SU-DHL-6 (cell line): ENCODE results near the gene RIMBP2.
"Not testable (repeated sequence)": the region's sequence is repeated elsewhere in the genome, so short reads cannot be mapped to it uniquely, and the experiment has no call there.

ENCODE experiments used
- H2AFZ ChIP-seq: fragments of 200-600 bp; sonication (generic); 2 replicates; pipeline ENCODE4 v1.6.1; 2014; ENCODE audit warnings: low read depth, mild to moderate bottlenecking, moderate library complexity, mixed read lengths, antibody characterized with exemption, low read length; ENCODE audit not compliant: severe bottlenecking
- H3F3A ChIP-seq: fragments of 200-600 bp; shearing (Covaris generic); 2 replicates; pipeline ENCODE4 v1.6.0; 2016; ENCODE audit warnings: antibody characterized with exemption, mild to moderate bottlenecking; ENCODE audit not compliant: insufficient read depth
- H3K27ac ChIP-seq: fragments of 200-600 bp; sonication (generic); 2 replicates; pipeline ENCODE4 v1.5.1; 2016; ENCODE audit warnings: low read depth, mild to moderate bottlenecking, low read length, moderate library complexity, mixed read lengths
- H3K27me3 ChIP-seq: fragments of 200-600 bp; sonication (generic), shearing (Covaris generic); 2 replicates; pipeline ENCODE4 v1.6.0; 2014; ENCODE audit warnings: mild to moderate bottlenecking, low read length
- H3K36me3 ChIP-seq: fragments of 200-600 bp; sonication (generic); 2 replicates; pipeline ENCODE4 v1.6.1; 2014; ENCODE audit warnings: mild to moderate bottlenecking, low read length, mixed read lengths
- H3K4me2 ChIP-seq: fragments of 300-600, 200-600 bp; shearing (Covaris generic), sonication (generic); 2 replicates; pipeline ENCODE4 v1.6.0; 2014; ENCODE audit warnings: low read length, low read depth, mild to moderate bottlenecking; ENCODE audit not compliant: poor library complexity, severe bottlenecking
- H3K4me3 ChIP-seq: fragments of 200-600 bp; sonication (generic); 2 replicates; pipeline ENCODE4 v1.5.1; 2014; ENCODE audit warnings: antibody characterized with exemption, low read length, mild to moderate bottlenecking, mixed read lengths; ENCODE audit not compliant: insufficient read depth, poor library complexity, severe bottlenecking
- H3K79me2 ChIP-seq: fragments of 200-600 bp; sonication (generic); 2 replicates; pipeline ENCODE4 v1.6.1; 2014; ENCODE audit warnings: mild to moderate bottlenecking, low read length, moderate library complexity; ENCODE audit not compliant: insufficient read depth
- H3K9ac ChIP-seq: fragments of 200-600 bp; sonication (generic); 2 replicates; pipeline ENCODE4 v1.7.0; 2014; ENCODE audit warnings: mild to moderate bottlenecking, low read length
- H3K9me2 ChIP-seq: fragments of 200-600 bp; sonication (generic); replicated peaks from 2 replicates; pipeline ENCODE4 v1.6.1; 2014; ENCODE audit warnings: low read length; ENCODE audit not compliant: insufficient read depth
- H3K9me3 ChIP-seq: fragments of 200-600 bp; sonication (generic); 2 replicates; pipeline ENCODE4 v1.6.1; 2014; ENCODE audit warnings: low read length, mixed read lengths; ENCODE audit not compliant: insufficient read depth
- H4K20me1 ChIP-seq: fragments of 200-600 bp; sonication (generic); 2 replicates; pipeline ENCODE4 v1.6.1; 2014; ENCODE audit warnings: low read depth, mild to moderate bottlenecking, antibody characterized with exemption, low read length, moderate library complexity, mixed read lengths
- EZH2phosphoT487 ChIP-seq: fragments of 200-600 bp; sonication (generic), shearing (Covaris generic); conservative IDR thresholded peaks from 2 replicates; pipeline ENCODE4 v1.6.1; 2018; ENCODE audit warnings: mild to moderate bottlenecking, antibody characterized with exemption, low read length, moderate library complexity, mixed read lengths
- TF ChIP-seq, protein P1 (sequence below): fragments of 200-600 bp; sonication (generic); IDR thresholded peaks from one replicate; pipeline ENCODE4 v1.5.1; 2017; ENCODE audit warnings: antibody characterized with exemption, mild to moderate bottlenecking, low read length, moderate library complexity; ENCODE audit not compliant: insufficient read depth, poor library complexity, severe bottlenecking

RIMBP2 gene

GRCh38 chr12:130742112-130742511 lies 26.0 kb upstream of the RIMBP2 start:
- Histone ChIP-seq H3K36me3 (no peaks in the 10 kb centered on the region), H3F3A (no peaks in the 10 kb centered on the region), H3K4me3 (no peak overlapping the region), H3K9me2 (no peaks in the 10 kb centered on the region), H3K4me2 (no peak overlapping the region), H3K9me3 (no peaks in the 10 kb centered on the region), H4K20me1 (no peaks in the 10 kb centered on the region), H3K27ac (no peak overlapping the region), H3K9ac (no peak overlapping the region), H2AFZ (no peak overlapping the region), H3K79me2 (no peaks in the 10 kb centered on the region), H3K27me3 (no peaks in the 10 kb centered on the region)
- TF ChIP-seq EZH2phosphoT487, result no peak

DNA sequence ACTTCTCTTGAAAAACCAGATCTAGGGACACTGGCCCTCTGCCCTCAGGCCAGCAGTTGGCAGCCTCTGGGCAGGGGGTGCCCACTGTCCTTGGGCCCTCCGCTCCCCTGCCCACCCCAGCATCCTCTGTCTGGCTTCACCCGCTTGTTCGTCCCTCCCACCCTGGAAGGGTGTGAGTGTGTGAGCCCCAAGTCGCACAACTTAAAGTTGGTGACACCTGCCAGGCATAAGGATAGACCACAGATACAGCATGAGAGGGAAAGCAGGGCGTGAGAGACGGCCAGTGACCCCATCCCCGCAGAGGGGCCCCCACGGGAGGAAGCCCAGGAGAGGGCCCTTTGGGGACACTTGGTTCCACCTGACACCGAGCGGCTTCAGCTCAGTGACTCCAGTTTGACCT lies 23.5 kb upstream of the RIMBP2 start:
- H3K9me3 ChIP-seq, result no peaks in the 10 kb centered on the region
- no peaks in the 10 kb centered on the region for H4K20me1 ChIP-seq
- H3K79me2 ChIP-seq, result no peaks in the 10 kb centered on the region
- no peak for TF ChIP-seq EZH2phosphoT487
- TF ChIP-seq, protein P1, sequence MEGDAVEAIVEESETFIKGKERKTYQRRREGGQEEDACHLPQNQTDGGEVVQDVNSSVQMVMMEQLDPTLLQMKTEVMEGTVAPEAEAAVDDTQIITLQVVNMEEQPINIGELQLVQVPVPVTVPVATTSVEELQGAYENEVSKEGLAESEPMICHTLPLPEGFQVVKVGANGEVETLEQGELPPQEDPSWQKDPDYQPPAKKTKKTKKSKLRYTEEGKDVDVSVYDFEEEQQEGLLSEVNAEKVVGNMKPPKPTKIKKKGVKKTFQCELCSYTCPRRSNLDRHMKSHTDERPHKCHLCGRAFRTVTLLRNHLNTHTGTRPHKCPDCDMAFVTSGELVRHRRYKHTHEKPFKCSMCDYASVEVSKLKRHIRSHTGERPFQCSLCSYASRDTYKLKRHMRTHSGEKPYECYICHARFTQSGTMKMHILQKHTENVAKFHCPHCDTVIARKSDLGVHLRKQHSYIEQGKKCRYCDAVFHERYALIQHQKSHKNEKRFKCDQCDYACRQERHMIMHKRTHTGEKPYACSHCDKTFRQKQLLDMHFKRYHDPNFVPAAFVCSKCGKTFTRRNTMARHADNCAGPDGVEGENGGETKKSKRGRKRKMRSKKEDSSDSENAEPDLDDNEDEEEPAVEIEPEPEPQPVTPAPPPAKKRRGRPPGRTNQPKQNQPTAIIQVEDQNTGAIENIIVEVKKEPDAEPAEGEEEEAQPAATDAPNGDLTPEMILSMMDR, result no peak
- H3K4me2 ChIP-seq, result no peak overlapping the region
- no peaks in the 10 kb centered on the region for H3F3A ChIP-seq
- H3K9me2 ChIP-seq, result no peaks in the 10 kb centered on the region
- H3K27me3 ChIP-seq, result no peaks in the 10 kb centered on the region
- no peak overlapping the region for H3K9ac ChIP-seq
- H3K27ac ChIP-seq, result no peak overlapping the region
- no peak overlapping the region for H2AFZ ChIP-seq
- no peaks in the 10 kb centered on the region for H3K36me3 ChIP-seq
- H3K4me3 ChIP-seq, result no peak overlapping the region

- H3K36me3 ChIP-seq, H3F3A ChIP-seq, H3K4me2 ChIP-seq, H4K20me1 ChIP-seq, H3K9me3 ChIP-seq, H3K4me3 ChIP-seq, H3K9ac ChIP-seq, H3K9me2 ChIP-seq, H3K27me3 ChIP-seq, H2AFZ ChIP-seq, H3K27ac ChIP-seq, H3K79me2 ChIP-seq: not testable (repeated sequence)
Measured at GRCh38 chr12:130738403-130738802, 22.3 kb upstream of the RIMBP2 start.

DNA sequence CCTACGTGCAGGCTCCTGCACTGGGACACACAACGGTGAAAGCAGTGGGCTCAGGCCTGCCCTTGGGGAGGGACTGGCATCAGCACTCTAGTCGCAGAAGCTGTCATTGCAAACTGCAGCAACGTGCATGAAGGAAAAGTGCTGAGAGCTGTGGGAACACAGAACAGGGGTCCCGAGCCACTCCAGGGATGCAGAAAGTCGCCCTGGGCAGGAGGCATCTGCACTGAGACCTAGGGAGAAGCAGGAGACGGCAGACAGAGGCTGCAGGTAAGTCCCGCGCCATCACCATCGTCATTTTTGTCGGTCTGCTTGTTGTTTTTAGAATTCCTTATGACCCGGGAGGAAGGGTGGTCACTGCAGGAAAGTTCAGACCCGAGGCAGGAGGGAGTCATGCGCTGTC lies 21.6 kb upstream of the RIMBP2 start:
- H3F3A ChIP-seq, result no peaks in the 10 kb centered on the region
- no peak overlapping the region for H3K9ac ChIP-seq
- H3K27ac ChIP-seq, result no peak overlapping the region
- TF ChIP-seq EZH2phosphoT487, result no peak
- TF ChIP-seq, protein P1, result no peak
- no peaks in the 10 kb centered on the region for H3K79me2 ChIP-seq
- no peaks in the 10 kb centered on the region for H4K20me1 ChIP-seq
- no peaks in the 10 kb centered on the region for H3K9me3 ChIP-seq
- no peaks in the 10 kb centered on the region for H3K27me3 ChIP-seq
- no peaks in the 10 kb centered on the region for H3K36me3 ChIP-seq
- H2AFZ ChIP-seq, result no peak overlapping the region
- no peak overlapping the region for H3K4me2 ChIP-seq
- no peak overlapping the region for H3K4me3 ChIP-seq
- no peaks in the 10 kb centered on the region for H3K9me2 ChIP-seq
